Keratinocyte (primary cell): ENCODE measurements around the gene NRF1.

Experiments
- EZH2 ChIP-seq: IDR thresholded peaks from one replicate; pipeline ENCODE4 v1.6.1; 2012; ENCODE audit warnings: inconsistent platforms, mild to moderate bottlenecking, low read length, moderate library complexity
- TF ChIP-seq, protein P1 (sequence below), 3 experiments: IDR thresholded peaks in 1 of 3; conservative IDR thresholded peaks in 1 of 3; optimal IDR thresholded peaks in 1 of 3; 2 replicates in 2 of 3; 3 replicates in 1 of 3; pipeline versions ENCODE3 to v1.5.1; 2011; ENCODE audit warnings: low read length in 3 of 3, mild to moderate bottlenecking in 3 of 3, moderate library complexity in 2 of 3, control low read depth in 1 of 3, inconsistent platforms in 1 of 3; ENCODE audit not compliant: insufficient read depth in 2 of 3; ENCODE audit errors: extremely low read depth in 1 of 3

DNA sequence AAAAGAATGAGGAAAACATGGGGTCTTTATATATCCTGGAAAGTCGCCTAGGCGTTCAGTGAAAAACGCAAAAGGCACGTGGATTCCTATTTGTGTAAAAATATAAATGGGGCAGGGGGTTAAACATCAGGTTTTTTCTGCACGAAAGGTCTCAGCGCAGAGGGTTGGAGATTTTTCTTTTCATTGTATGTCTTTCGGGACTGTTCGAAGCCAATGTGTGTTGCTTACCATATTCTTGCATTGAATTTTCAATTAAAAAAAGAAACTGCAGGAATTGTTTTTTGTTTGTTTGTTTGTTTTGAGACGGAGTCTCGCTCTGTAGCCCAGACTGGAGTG lies 172.0 kb downstream of the NRF1 start:
- TF ChIP-seq, protein P1, sequence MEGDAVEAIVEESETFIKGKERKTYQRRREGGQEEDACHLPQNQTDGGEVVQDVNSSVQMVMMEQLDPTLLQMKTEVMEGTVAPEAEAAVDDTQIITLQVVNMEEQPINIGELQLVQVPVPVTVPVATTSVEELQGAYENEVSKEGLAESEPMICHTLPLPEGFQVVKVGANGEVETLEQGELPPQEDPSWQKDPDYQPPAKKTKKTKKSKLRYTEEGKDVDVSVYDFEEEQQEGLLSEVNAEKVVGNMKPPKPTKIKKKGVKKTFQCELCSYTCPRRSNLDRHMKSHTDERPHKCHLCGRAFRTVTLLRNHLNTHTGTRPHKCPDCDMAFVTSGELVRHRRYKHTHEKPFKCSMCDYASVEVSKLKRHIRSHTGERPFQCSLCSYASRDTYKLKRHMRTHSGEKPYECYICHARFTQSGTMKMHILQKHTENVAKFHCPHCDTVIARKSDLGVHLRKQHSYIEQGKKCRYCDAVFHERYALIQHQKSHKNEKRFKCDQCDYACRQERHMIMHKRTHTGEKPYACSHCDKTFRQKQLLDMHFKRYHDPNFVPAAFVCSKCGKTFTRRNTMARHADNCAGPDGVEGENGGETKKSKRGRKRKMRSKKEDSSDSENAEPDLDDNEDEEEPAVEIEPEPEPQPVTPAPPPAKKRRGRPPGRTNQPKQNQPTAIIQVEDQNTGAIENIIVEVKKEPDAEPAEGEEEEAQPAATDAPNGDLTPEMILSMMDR (optimal IDR thresholded peaks at IDR 0.05 in 1 of 3, IDR thresholded peaks at IDR 0.05 in 1 of 3, conservative IDR thresholded peaks at IDR 0.05 in 1 of 3; ENCODE audit: extremely low read depth in 1 of 3, insufficient read depth in 2 of 3, low read length in 3 of 3) = no peak
- TF ChIP-seq EZH2 = no peak
